GM12891 (cell line): ENCODE results near the gene CCDC50.

Experiments used
- DNase-seq: peaks from one replicate; pipeline ENCODE4 v3.0.0; 2011; ENCODE audit warnings: low spot score; ENCODE audit not compliant: insufficient read length
- FAIRE-seq: peaks from 2 replicates; lab custom pipeline; 2011; peaks lifted over from hg19 to GRCh38; lab: Jason Lieb, UNC
- PAX5 ChIP-seq: IDR thresholded peaks from 2 replicates; pipeline ENCODE4 v1.6.1; 2011; ENCODE audit warnings: low read length, moderate library complexity, mild to moderate bottlenecking; ENCODE audit not compliant: insufficient read depth, severe bottlenecking
- POLR2A ChIP-seq: IDR thresholded peaks from 2 replicates; pipeline ENCODE4 v1.6.1; 2011; ENCODE audit warnings: low read depth, low read length, control low read depth
- POLR2AphosphoS5 ChIP-seq: IDR thresholded peaks from 2 replicates; pipeline ENCODE4 v1.6.1; 2011; ENCODE audit warnings: low read depth, low read length, control low read depth
- POU2F2 ChIP-seq: IDR thresholded peaks from 2 replicates; pipeline ENCODE4 v1.6.1; 2011; ENCODE audit warnings: low read depth, mild to moderate bottlenecking, control low read depth, low read length, moderate library complexity
- SPI1 ChIP-seq: IDR thresholded peaks from 2 replicates; pipeline ENCODE4 v1.6.1; 2011; ENCODE audit warnings: low read depth, low read length, control low read depth
- TAF1 ChIP-seq: IDR thresholded peaks from 2 replicates; pipeline ENCODE4 v1.6.1; 2011; ENCODE audit warnings: low read depth, low read length, control low read depth

CCDC50 gene

GRCh38 chr3:191331388-191331787 is 2.2 kb downstream of the CCDC50 start:
- TF ChIP-seq POLR2A (no peak), TAF1 (no peak), SPI1 (no peak), POU2F2 (no peak), PAX5 (no peak), POLR2AphosphoS5 (no peak)
- DNase-seq (no peak), FAIRE-seq (no peak)

DNA sequence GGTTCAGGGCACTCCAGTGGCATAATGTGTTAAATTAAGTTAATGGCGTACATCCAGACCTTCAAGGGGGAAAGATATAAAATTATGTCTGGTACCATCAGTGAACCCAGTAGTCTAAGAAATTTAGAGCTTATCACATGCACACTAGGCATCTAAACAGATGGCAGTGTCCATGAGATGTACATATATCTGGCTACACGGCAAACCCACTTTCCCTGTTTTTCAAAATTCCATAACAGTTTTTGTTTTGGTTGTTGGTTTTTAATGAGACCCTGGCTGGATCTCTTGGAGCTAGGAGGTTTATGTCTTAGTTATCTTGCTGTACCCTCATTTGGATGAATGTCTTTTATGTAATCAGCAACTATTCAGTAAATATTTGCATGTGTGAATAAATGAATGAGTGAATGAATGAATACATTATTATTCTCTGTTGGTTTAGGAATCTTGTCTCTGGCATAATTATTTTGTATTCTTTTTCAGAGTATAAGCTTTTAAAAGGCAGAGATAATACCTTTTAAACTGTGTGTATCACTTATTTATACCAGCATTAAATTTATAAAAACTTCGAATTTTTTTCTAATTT is 4.2 kb downstream of the CCDC50 start:
- TF ChIP-seq POLR2A (no peak), TAF1 (no peak), POLR2AphosphoS5 (no peak), PAX5 (no peak), SPI1 (no peak), POU2F2 (no peak)
- FAIRE-seq (no peak), DNase-seq (no peak)

DNA sequence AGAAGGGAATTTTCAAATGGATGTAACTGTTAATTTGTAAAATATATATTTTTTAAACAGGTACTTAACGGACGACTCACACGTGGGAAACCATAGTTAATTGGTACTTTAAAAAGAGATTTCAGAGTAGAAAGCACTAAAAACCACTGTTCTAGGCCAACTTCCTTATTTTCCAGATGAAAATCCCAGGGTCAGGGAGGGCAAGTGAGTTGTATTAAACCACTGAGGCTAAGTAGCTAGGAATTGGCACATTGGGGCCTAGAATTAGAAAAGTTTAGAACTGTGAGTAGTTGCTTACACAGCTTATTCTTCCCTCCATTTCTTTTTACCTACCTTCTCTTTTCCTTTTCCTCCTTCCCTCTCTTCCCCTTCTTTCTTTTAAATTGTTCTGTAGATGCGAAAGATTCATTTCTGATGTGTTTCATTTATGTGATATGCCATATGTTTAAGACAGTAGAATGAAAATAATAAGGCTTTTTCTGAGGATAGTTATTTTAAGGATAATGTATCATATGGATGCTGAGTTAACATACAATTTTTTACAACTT is 5.2 kb downstream of the CCDC50 start:
- FAIRE-seq (no peak), DNase-seq (no peak)
- TF ChIP-seq POLR2AphosphoS5 = no peak
- TF ChIP-seq PAX5 = no peak
- no peak for TF ChIP-seq POU2F2
- TF ChIP-seq TAF1 = no peak
- TF ChIP-seq SPI1 = no peak
- no peak for TF ChIP-seq POLR2A

GRCh38 chr3:191336833-191337232 is 7.6 kb downstream of the CCDC50 start:
- DNase-seq (no peak), FAIRE-seq (no peak)
- TF ChIP-seq POU2F2 = no peak

DNA sequence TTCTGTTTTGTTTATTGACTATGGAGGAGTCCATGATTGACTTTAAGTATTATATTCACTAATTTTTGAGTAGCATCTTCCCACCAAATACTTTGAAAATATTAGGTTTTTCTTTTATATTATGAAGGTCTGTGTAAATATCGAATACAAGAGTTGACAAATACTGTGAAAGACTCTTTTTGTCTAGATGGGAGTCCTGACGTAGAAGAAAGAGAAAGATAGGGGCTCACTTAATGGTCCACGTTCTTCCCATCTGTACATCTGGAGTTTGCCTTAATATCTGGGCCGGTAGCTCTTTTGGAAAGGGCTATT is 8.9 kb downstream of the CCDC50 start:
- TF ChIP-seq SPI1 (no peak), POLR2AphosphoS5 (no peak), POU2F2 (no peak)
- DNase-seq (no peak), FAIRE-seq (no peak)

- no peak for FAIRE-seq
- DNase-seq = no peak
- TF ChIP-seq POLR2AphosphoS5 (no peak), SPI1 (0 out of 2 replicates have a peak, but pooled peaks have one; percentile 3)
These were observed 10.2 kb downstream of the CCDC50 start for GRCh38 chr3:191339316-191339917.

DNA sequence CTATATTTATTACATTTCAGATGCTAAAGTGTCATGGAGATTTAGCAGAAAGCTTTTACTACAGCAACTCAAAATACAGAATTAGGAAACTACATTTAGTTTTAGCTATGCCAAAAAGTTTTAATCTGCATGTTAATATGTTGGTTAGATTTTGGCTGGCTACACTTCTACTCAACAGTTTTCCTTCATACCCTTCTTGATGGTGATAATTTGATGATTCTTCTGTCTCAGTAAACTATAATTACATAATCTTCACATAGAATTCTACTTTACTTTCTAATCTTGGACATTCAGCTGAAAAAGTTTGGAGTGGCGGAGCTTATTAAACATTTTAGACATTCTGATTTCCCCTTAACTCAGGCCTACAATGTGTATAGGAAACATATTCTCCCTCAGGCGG is 11.2 kb downstream of the CCDC50 start:
- TF ChIP-seq POU2F2 = no peak
- TF ChIP-seq TAF1 = no peak
- no peak for TF ChIP-seq POLR2AphosphoS5
- no peak for TF ChIP-seq PAX5
- no peak for TF ChIP-seq SPI1
- no peak for TF ChIP-seq POLR2A
- FAIRE-seq (no peak), DNase-seq (no peak)

- no peak for FAIRE-seq
- no peak for DNase-seq
- no peak for TF ChIP-seq POLR2AphosphoS5
- no peak for TF ChIP-seq POU2F2
- no peak for TF ChIP-seq POLR2A
- no peak for TF ChIP-seq PAX5
- TF ChIP-seq TAF1 = no peak
- no peak for TF ChIP-seq SPI1
These were observed 11.8 kb downstream of the CCDC50 start for GRCh38 chr3:191340966-191341365.

DNA sequence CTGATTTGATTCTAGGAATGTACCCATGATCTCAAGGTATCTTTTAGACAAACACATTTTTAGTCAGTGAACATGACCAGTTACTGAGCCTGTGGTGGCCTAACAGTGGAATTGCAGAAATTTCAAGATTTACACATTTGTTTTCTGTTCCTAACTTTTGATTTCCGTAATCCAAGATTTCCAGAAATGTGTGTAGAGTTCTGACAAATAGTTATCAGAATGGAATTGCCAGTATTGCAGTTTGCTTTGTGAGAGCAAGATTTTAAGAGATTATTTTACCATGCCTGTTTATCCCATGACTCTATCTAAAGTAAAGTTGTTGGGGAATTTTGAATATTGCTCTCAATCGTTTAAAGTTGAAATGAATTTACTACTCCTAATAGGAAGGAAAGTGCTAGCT is 12.8 kb downstream of the CCDC50 start:
- no peak for DNase-seq
- no peak for TF ChIP-seq PAX5
- TF ChIP-seq POLR2A = no peak
- TF ChIP-seq POLR2AphosphoS5 = no peak
- no peak for TF ChIP-seq POU2F2
- no peak for TF ChIP-seq TAF1
- TF ChIP-seq SPI1 = no peak
- FAIRE-seq = no peak

GRCh38 chr3:191342411-191342810 is 13.2 kb downstream of the CCDC50 start:
- TF ChIP-seq SPI1 (no peak), POLR2A (no peak), POLR2AphosphoS5 (no peak), TAF1 (no peak), POU2F2 (no peak), PAX5 (no peak)
- FAIRE-seq = no peak
- DNase-seq = no peak
